A673 (cell line): ENCODE measurements around the gene CST1. TPM values are rescaled to one million over a fixed set of nuclear protein-coding genes. Genes with fewer than 3 reads are reported as not detected.
"Not testable (repeated sequence)": the region's sequence is repeated elsewhere in the genome, so short reads cannot be mapped to it uniquely, and the experiment has no call there.

ENCODE experiments used
- BruUV-seq: library from RNA; stranded (reverse); fragments of 400-500 nt; replicated peaks from 2 replicates; lab custom pipeline; 2021; lab: Mats Ljungman, UMichigan
- CTCF ChIA-PET: fragments of 300-600 bp; sonication (Branson Sonifier 250); formaldehyde crosslinking; loops from one replicate; lab custom pipeline; 2022; ENCODE audit warnings: antibody characterized with exemption; lab: Charles Lee
- POLR2A ChIA-PET: fragments of 300-600 bp; sonication (Branson Sonifier 250); formaldehyde crosslinking; loops from one replicate; lab custom pipeline; 2022; ENCODE audit warnings: antibody characterized with exemption; ENCODE audit not compliant: low non-redundant PET; lab: Charles Lee
- DNase-seq: peaks from one replicate; pipeline ENCODE4 v3.0.0-alpha.2; 2015; ENCODE audit warnings: low spot score
- H3K27ac ChIP-seq: fragments of 200-600 bp; sonication (generic); 2 replicates; pipeline ENCODE4 v1.5.1; 2016; ENCODE audit warnings: mixed run types, low read depth, mild to moderate bottlenecking, mixed read lengths, antibody characterized with exemption, low read length; ENCODE audit not compliant: poor library complexity, severe bottlenecking
- H3K27me3 ChIP-seq: fragments of 200-600 bp; sonication (generic); replicated peaks from 2 replicates; pipeline ENCODE4 v1.6.1; 2017; ENCODE audit warnings: mixed run types, low read depth, mild to moderate bottlenecking, mixed read lengths, antibody characterized with exemption, low read length; ENCODE audit not compliant: insufficient read depth, poor library complexity
- H3K36me3 ChIP-seq: fragments of 200-600 bp; sonication (generic); 2 replicates; pipeline ENCODE4 v1.6.1; 2016; ENCODE audit warnings: mixed run types, mild to moderate bottlenecking, mixed read lengths, antibody characterized with exemption, low read length; ENCODE audit not compliant: insufficient read depth, poor library complexity, severe bottlenecking
- H3K4me1 ChIP-seq: fragments of 200-600 bp; sonication (generic); 2 replicates; pipeline ENCODE4 v1.6.1; 2017; ENCODE audit warnings: mixed run types, mild to moderate bottlenecking, mixed read lengths, antibody characterized with exemption, low read length; ENCODE audit not compliant: insufficient read depth, poor library complexity, severe bottlenecking
- H3K4me3 ChIP-seq: fragments of 200-600 bp; sonication (generic); 2 replicates; pipeline ENCODE4 v1.5.1; 2016; ENCODE audit warnings: low read depth, mixed run types, mild to moderate bottlenecking, mixed read lengths, low read length; ENCODE audit not compliant: poor library complexity, severe bottlenecking
- H3K9me3 ChIP-seq: fragments of 200-600 bp; sonication (generic); 2 replicates; pipeline ENCODE4 v1.6.1; 2016; ENCODE audit warnings: mixed run types, low read depth, mild to moderate bottlenecking, mixed read lengths, antibody characterized with exemption, low read length; ENCODE audit not compliant: poor library complexity, severe bottlenecking
- EZH2 ChIP-seq: fragments of 200-600 bp; sonication (generic); IDR thresholded peaks from 2 replicates; pipeline ENCODE4 v1.6.1; 2017; ENCODE audit warnings: borderline replicate concordance, low read depth, mild to moderate bottlenecking, mixed read lengths, antibody characterized with exemption, low read length; ENCODE audit not compliant: poor library complexity, severe bottlenecking
- intact Hi-C: fragments of 100-400 bp; cut with micrococcal nuclease; formaldehyde crosslinking; loops from one replicate; pipeline ENCODE4 v1.10.0; 2022; ENCODE audit not compliant: unreplicated experiment
- total RNA-seq: library from RNA; stranded (reverse); gene quantifications from 2 replicates; pipeline ENCODE4 v1.2.3, GENCODE V29; 2021
- TF ChIP-seq, protein P1 (sequence below): fragments of 300-800, 200-600 bp; sonication (generic); conservative IDR thresholded peaks from 2 replicates; pipeline ENCODE4 v1.5.1; 2017; ENCODE audit warnings: low read depth, mild to moderate bottlenecking, antibody characterized with exemption, low read length, moderate library complexity, mixed read lengths

Gene CST1
- total RNA-seq, 1 experiment from 2014 or later, result not detected

DNA sequence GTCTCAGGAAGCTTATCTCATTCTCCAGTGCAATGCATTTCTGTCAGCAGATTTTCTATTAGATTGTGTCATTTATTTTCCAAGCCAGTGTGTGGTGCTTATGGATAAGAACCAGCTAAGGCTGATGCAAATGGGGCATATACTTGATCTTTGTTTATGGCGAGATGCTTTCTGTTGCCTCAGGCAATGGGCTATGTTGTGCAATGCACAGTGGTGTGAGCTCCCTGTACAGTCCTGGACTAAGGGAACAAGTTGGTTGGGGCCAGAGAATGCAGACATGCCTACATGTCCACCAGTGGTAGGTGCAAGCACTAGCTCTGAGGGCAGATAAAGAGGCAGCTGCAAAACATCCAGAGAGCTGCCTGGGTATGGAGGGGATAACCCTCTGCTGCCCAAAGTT is 16.3 kb downstream of the CST1 start:
- H3K36me3 ChIP-seq, H3K27ac ChIP-seq, BruUV-seq, H3K9me3 ChIP-seq, H3K4me3 ChIP-seq, intact Hi-C loops, H3K4me1 ChIP-seq, DNase-seq, H3K27me3 ChIP-seq, CTCF ChIA-PET, POLR2A ChIA-PET: not testable (repeated sequence)

GRCh38 chr20:23727016-23727415 is 23.7 kb downstream of the CST1 start:
- BruUV-seq, result no TSS peak
- intact Hi-C loops, result loop anchor here (2.0 kb wide), 1 partner anchor 76 kb away; no protein-coding TSS in a partner anchor
- H3K4me3 ChIP-seq, result no peak overlapping the region

GRCh38 chr20:23725102-23725501 is 25.6 kb downstream of the CST1 start:
- Histone ChIP-seq H3K27ac (no peak overlapping the region), H3K9me3 (no peaks in the 10 kb centered on the region), H3K4me3 (no peak overlapping the region), H3K27me3 (no peaks in the 10 kb centered on the region), H3K4me1 (no peaks in the 10 kb centered on the region), H3K36me3 (no peaks in the 10 kb centered on the region)
- intact Hi-C loops, result no loop called here
- TF ChIP-seq, protein P1, sequence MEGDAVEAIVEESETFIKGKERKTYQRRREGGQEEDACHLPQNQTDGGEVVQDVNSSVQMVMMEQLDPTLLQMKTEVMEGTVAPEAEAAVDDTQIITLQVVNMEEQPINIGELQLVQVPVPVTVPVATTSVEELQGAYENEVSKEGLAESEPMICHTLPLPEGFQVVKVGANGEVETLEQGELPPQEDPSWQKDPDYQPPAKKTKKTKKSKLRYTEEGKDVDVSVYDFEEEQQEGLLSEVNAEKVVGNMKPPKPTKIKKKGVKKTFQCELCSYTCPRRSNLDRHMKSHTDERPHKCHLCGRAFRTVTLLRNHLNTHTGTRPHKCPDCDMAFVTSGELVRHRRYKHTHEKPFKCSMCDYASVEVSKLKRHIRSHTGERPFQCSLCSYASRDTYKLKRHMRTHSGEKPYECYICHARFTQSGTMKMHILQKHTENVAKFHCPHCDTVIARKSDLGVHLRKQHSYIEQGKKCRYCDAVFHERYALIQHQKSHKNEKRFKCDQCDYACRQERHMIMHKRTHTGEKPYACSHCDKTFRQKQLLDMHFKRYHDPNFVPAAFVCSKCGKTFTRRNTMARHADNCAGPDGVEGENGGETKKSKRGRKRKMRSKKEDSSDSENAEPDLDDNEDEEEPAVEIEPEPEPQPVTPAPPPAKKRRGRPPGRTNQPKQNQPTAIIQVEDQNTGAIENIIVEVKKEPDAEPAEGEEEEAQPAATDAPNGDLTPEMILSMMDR, result no peak
- no peak for TF ChIP-seq EZH2
- DNase-seq, result no peak
- CTCF ChIA-PET, result no interaction called here
- no TSS peak for BruUV-seq
- POLR2A ChIA-PET, result no interaction called here

More at GRCh38 chr20:23727016-23727415, 23.7 kb downstream of the CST1 start:
- no peak overlapping the region for H3K27ac ChIP-seq
- no peaks in the 10 kb centered on the region for H3K36me3 ChIP-seq
- no peaks in the 10 kb centered on the region for H3K27me3 ChIP-seq
- POLR2A ChIA-PET, result no interaction called here
- H3K4me1 ChIP-seq, result no peaks in the 10 kb centered on the region
- H3K9me3 ChIP-seq, result no peaks in the 10 kb centered on the region
- no peak for DNase-seq
- TF ChIP-seq EZH2, result no peak
- TF ChIP-seq, protein P1, result no peak
- CTCF ChIA-PET, result interaction anchor here (1.2 kb wide), 1 partner anchor 75 kb away, joined by 3 read pairs; no protein-coding TSS in a partner anchor

DNA sequence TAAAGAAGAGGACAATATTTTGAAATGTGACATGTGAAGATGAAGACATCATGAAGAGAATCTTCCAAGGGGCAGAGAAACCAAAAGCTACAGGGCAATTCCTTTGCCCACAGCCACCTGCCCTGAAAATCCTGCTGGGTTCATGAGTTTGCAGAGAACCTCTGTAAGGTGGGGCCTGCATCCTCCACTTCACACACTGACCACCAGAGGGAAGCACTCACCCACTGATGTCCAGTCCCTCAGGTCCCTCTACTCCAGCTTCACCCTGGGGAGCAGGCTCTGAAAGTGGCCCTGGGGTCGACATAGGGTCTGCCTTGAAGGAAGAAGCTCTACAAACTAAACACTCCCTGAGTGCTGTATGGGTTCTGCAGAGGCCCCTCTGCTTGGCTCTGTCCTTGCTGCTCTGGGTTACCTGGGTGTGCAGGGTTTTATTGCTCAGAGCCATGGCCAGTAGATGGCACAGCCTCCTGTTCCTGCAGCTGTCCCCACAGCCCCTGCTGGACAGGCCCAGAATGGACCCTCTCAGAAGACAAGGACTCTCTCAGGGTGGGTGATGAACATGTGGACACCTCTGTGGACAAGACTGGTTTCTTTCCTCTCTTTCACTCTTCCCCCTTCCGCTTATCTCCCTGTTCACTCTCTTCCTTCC is 27.0 kb downstream of the CST1 start:
- H3K4me3 ChIP-seq, BruUV-seq, intact Hi-C loops, H3K27ac ChIP-seq, H3K27me3 ChIP-seq, CTCF ChIA-PET, H3K4me1 ChIP-seq, H3K9me3 ChIP-seq, H3K36me3 ChIP-seq, POLR2A ChIA-PET: not testable (repeated sequence)
- TF ChIP-seq, protein P1, result peak; percentile 50
- peak; percentile 11 for DNase-seq

GRCh38 chr20:23722851-23723250 is 27.9 kb downstream of the CST1 start:
- intact Hi-C loops, BruUV-seq, H3K27me3 ChIP-seq, H3K36me3 ChIP-seq, CTCF ChIA-PET, H3K4me3 ChIP-seq, H3K9me3 ChIP-seq, DNase-seq, POLR2A ChIA-PET, H3K27ac ChIP-seq, H3K4me1 ChIP-seq: not testable (repeated sequence)
